CD4-positive, alpha-beta T cell treated with Interleukin-10 for 1 hour (primary cell): ENCODE measurements around the gene ASPDH.
A peak's percentile ranks its signal among the peaks of the same experiment; 100 is the strongest.

Experiments
- DNase-seq: peaks from one replicate; pipeline ENCODE4 v3.0.0-alpha.2; 2020

The ASPDH gene

GRCh38 chr19:50494186-50495019 lies 19.3 kb downstream of the ASPDH start:
- no peak for DNase-seq

GRCh38 chr19:50493171-50493570 lies 20.5 kb downstream of the ASPDH start:
- no peak for DNase-seq

- peak; percentile 27 for DNase-seq
Observed at GRCh38 chr19:50492303-50493052, 21.2 kb downstream of the ASPDH start.

GRCh38 chr19:50490991-50491472 lies 22.7 kb downstream of the ASPDH start:
- DNase-seq, result no peak

- DNase-seq, result no peak
Observed at GRCh38 chr19:50490411-50490811, 23.3 kb downstream of the ASPDH start.

DNA sequence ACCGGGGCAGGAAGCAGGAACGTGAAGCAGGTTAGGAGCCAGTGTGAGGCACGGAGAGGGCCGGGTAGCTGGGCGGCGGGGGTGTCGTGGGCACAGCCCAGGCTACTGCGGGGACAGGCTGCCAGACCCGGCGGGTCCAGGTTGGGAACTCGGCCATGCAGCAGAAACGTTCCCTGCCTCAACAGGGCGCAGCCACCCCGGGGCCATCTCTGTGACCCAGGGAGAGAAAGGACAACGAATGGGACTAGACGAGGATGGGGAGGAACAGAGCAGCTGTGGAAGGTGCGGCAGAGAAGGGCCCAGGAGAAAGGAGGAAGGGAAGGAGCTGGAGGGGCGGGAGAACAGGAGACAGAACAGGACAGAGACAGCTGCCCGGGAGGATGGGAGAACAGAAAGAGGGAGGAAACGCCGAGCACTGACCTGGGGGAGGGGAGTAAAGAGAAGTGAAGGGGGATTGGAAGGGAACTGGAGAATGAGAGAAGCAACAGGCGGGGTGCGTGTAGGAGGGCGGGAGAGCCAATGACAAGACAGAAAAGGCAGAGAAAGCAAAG lies 24.2 kb downstream of the ASPDH start:
- no peak for DNase-seq

DNA sequence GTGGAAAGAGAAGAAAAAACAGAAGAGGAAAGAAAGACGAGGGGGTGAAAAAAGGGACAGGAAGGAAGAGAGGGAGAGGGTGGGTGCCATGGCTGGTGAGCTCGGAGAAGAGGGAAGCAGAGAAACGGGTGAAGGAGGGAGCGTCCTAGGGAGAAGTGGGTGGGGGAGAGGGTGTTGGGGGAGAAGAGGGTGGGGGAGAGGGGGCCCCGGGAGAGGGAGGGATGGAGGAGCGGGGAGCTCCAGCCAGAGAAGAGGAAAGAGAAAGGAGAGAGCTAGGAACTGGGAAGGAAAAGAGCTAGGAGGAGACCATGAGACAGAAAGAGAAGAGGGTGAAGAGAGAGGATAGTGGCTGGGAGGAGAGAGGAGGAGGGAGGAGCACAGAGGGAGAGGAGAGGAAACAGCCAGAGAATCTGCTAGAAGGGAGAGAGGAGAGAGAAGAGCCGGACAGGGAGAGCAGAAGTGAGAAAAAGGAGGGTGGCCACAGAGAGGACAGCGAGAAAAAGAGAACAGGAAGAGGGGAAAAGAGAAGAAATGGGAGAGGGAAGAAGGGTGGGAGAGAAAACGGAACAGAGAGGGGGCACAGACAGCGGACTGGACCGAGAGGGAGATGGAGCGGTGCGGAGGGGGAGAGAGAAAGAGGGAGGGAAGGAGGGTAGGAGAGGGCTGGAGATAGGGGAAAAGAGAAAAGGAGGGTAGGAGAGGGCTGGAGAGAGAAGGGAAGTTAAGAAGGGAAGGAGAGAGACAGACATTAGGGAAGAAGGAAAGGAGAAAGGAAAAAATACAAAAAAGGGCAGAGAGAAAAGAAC lies 25.1 kb downstream of the ASPDH start:
- DNase-seq, result no peak

- peak; percentile 52 for DNase-seq
Observed at GRCh38 chr19:50486823-50487515, 26.7 kb downstream of the ASPDH start.

DNA sequence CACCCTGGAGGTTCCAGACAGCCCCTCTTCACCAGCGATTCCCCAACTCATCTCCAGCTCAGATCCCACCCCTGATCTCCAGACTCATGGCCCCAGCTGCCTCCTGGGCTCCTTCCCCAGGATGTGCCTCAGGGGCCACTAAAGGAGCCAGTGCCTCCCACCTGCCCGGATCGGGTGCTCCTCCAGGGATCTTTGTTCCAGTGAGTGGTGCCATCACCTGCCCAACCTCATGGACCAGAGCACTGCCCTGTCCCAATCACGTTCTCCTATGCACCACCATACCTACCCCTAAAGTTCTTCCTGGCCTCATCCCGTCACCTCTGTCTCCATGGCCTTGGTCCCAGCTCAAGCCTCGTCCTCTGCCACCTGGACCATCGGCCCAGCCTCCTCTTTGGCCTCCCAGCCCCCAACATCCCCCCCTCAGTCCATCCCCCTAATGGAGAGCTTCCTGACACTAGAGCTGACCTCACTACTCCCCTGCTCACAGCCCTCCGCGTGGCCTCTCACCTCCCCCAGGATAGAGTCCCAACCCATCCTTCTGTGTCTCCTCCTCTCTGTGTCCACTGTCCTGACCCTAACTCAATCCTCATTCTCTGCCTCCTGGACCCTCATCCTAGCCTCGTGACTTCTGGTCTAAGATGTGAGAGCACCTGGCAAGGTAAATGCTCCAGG lies 28.3 kb downstream of the ASPDH start:
- no peak for DNase-seq

DNA sequence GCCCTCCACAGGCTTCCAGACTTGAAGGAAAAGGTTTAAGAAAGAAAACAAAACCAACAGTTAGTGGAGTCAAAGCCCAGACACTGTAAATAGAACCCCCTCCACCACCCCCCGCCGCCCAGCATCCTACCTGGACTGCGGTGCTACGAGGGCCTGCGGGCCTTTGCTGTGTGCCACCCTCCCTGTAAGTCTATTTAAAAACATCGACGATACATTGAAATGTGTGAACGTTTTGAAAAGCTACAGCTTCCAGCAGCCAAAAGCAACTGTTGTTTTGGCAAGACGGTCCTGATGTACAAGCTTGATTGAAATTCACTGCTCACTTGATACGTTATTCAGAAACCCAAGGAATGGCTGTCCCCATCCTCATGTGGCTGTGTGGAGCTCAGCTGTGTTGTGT lies 30.8 kb downstream of the ASPDH start:
- no peak for DNase-seq

- no peak for DNase-seq
Observed at GRCh38 chr19:50482271-50482855, 31.4 kb downstream of the ASPDH start.

DNA sequence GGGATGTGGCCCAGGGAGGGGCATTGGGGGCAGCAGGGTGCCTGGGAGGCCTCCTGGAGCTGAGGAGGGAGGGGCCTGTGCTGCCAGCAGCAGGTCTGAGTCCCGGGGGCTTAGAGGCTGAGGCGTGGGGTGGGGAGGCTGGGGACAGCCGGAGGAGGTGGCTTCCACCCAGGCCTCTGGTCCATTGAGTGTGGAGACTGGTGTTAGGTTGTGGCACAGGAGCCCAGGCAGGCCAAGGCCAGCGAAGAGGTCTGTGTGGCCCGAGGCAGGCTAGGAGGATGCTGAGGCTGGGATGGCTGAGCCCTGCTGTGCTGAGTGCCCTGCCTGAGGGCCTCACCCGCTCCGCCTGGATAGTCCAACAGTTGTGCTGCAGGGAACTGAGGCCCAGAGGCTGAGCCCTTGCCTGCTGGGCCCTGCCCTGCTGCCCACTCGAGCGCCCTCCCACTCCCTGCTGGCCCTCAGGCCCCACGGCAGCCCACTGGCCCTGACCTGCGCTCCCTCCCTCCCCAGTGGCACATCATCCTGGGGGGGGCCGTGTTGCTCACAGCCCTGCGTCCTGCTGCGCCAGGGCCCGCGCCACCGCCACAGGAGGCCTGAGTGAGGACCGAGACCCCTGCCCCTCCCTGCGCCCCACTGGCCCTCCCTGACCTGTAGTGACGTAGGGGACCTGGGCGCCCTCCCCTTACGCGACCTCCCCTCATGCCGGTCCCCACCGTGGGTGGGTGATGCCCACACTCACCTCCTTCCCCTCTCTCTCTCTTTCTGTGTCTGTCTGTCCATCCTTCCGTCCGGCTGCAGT lies 32.2 kb downstream of the ASPDH start:
- no peak for DNase-seq

GRCh38 chr19:50480281-50481111 lies 33.2 kb downstream of the ASPDH start:
- no peak for DNase-seq

- no peak for DNase-seq
Observed at GRCh38 chr19:50479761-50480251, 33.9 kb downstream of the ASPDH start.

GRCh38 chr19:50478901-50479715 lies 34.6 kb downstream of the ASPDH start:
- DNase-seq, result peak; percentile 24

- DNase-seq, result no peak
Observed at GRCh38 chr19:50477751-50478515, 35.8 kb downstream of the ASPDH start.

DNA sequence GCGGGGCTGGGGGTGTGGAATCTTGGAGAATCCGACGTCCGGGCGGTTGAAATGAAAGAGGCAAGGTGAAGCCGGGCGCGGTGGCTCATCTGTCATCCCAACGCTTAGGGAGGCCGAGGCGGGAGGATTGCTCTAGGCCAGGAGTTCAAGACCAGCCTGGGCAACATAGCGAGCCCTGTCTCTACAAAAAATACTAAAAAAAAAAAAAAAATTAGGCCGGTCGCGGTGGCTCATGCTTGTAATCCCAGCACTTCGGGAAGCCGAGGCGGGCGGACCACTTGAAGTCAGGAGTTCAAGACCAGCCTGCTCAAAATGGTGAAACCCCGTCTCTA lies 36.8 kb downstream of the ASPDH start:
- DNase-seq, result no peak
